ENCODE data around the gene FTCDNL1. TPM values are rescaled to one million over a fixed set of nuclear protein-coding genes. Genes with fewer than 3 reads are reported as not detected.

The FTCDNL1 gene
- total and polyA plus RNA-seq, 9 of the 15 experiments (the other 6 are each of a cell fraction or from before 2014, with no cell fraction given), result 0.13 to 0.58 (median 0.32) TPM

DNA sequence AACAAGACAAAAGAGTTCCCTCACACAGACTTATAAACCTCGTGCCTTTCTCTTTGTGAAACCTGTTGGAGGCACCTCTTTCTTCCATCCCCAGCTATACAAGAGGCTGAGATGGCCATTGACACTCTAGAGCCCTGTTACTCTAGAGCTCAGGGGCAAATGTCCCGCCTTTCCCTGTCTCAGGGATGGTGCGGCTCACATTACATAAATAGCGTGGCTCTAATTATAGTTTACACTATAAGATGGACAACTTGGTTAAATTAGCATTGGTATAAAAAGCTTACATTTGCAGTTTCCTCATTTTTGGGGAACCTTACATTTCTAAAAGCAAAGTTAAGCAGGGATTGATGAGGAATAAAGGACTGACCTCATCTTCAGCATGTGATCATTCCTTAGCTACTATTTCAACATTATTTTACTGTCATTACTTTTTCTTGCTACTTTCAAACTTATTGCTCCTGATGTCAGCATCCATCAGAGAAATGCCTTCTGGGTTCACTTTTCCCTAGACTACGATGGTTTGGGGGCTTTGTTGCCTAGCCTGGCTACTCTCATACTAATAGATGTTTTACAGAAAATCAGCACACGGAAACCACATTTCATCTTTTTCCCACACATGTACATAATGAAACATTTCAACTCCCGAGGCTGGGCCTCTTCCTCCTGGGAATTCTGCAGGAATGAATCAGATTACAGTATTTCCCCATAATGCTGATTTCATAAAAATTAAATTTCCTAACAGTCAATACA lies 40.4 kb downstream of the FTCDNL1 start:
- in situ Hi-C loops (cut with MboI), result no loop called here
- TF ChIP-seq POLR2G (IDR thresholded peaks at IDR 0.05; ENCODE audit: low read depth, low read length) (no peak), C11orf30 (IDR thresholded peaks at IDR 0.05; ENCODE audit: low read depth) (no peak), STAG1 (CRISPR knock-in tag; IDR thresholded peaks at IDR 0.05; ENCODE audit: borderline replicate concordance) (no peak), KLF1 (tag; IDR thresholded peaks at IDR 0.05) (no peak), ZFP30 (CRISPR knock-in tag; IDR thresholded peaks at IDR 0.05; ENCODE audit: borderline replicate concordance) (no peak), CBX1 (IDR thresholded peaks at IDR 0.05; ENCODE audit: low read depth) (no peak), ZSCAN32 (CRISPR knock-in tag; IDR thresholded peaks at IDR 0.05) (no peak)
- TF ChIP-seq, protein P1, sequence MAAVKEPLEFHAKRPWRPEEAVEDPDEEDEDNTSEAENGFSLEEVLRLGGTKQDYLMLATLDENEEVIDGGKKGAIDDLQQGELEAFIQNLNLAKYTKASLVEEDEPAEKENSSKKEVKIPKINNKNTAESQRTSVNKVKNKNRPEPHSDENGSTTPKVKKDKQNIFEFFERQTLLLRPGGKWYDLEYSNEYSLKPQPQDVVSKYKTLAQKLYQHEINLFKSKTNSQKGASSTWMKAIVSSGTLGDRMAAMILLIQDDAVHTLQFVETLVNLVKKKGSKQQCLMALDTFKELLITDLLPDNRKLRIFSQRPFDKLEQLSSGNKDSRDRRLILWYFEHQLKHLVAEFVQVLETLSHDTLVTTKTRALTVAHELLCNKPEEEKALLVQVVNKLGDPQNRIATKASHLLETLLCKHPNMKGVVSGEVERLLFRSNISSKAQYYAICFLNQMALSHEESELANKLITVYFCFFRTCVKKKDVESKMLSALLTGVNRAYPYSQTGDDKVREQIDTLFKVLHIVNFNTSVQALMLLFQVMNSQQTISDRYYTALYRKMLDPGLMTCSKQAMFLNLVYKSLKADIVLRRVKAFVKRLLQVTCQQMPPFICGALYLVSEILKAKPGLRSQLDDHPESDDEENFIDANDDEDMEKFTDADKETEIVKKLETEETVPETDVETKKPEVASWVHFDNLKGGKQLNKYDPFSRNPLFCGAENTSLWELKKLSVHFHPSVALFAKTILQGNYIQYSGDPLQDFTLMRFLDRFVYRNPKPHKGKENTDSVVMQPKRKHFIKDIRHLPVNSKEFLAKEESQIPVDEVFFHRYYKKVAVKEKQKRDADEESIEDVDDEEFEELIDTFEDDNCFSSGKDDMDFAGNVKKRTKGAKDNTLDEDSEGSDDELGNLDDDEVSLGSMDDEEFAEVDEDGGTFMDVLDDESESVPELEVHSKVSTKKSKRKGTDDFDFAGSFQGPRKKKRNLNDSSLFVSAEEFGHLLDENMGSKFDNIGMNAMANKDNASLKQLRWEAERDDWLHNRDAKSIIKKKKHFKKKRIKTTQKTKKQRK (IDR thresholded peaks at IDR 0.05; ENCODE audit: borderline replicate concordance, low read depth, low read length), result no peak
- TF ChIP-seq, protein P2, sequence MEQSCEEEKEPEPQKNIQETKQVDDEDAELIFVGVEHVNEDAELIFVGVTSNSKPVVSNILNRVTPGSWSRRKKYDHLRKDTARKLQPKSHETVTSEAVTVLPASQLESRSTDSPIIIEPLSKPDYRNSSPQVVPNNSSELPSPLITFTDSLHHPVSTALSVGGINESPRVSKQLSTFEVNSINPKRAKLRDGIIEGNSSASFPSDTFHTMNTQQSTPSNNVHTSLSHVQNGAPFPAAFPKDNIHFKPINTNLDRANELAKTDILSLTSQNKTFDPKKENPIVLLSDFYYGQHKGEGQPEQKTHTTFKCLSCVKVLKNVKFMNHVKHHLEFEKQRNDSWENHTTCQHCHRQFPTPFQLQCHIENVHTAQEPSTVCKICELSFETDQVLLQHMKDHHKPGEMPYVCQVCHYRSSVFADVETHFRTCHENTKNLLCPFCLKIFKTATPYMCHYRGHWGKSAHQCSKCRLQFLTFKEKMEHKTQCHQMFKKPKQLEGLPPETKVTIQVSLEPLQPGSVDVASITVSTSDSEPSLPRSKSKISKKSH (CRISPR knock-in tag; IDR thresholded peaks at IDR 0.05), result no peak
- TF ChIP-seq, protein P3, sequence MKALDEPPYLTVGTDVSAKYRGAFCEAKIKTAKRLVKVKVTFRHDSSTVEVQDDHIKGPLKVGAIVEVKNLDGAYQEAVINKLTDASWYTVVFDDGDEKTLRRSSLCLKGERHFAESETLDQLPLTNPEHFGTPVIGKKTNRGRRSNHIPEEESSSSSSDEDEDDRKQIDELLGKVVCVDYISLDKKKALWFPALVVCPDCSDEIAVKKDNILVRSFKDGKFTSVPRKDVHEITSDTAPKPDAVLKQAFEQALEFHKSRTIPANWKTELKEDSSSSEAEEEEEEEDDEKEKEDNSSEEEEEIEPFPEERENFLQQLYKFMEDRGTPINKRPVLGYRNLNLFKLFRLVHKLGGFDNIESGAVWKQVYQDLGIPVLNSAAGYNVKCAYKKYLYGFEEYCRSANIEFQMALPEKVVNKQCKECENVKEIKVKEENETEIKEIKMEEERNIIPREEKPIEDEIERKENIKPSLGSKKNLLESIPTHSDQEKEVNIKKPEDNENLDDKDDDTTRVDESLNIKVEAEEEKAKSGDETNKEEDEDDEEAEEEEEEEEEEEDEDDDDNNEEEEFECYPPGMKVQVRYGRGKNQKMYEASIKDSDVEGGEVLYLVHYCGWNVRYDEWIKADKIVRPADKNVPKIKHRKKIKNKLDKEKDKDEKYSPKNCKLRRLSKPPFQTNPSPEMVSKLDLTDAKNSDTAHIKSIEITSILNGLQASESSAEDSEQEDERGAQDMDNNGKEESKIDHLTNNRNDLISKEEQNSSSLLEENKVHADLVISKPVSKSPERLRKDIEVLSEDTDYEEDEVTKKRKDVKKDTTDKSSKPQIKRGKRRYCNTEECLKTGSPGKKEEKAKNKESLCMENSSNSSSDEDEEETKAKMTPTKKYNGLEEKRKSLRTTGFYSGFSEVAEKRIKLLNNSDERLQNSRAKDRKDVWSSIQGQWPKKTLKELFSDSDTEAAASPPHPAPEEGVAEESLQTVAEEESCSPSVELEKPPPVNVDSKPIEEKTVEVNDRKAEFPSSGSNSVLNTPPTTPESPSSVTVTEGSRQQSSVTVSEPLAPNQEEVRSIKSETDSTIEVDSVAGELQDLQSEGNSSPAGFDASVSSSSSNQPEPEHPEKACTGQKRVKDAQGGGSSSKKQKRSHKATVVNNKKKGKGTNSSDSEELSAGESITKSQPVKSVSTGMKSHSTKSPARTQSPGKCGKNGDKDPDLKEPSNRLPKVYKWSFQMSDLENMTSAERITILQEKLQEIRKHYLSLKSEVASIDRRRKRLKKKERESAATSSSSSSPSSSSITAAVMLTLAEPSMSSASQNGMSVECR (CRISPR knock-in tag; IDR thresholded peaks at IDR 0.05), result no peak
- TF ChIP-seq, protein P4, sequence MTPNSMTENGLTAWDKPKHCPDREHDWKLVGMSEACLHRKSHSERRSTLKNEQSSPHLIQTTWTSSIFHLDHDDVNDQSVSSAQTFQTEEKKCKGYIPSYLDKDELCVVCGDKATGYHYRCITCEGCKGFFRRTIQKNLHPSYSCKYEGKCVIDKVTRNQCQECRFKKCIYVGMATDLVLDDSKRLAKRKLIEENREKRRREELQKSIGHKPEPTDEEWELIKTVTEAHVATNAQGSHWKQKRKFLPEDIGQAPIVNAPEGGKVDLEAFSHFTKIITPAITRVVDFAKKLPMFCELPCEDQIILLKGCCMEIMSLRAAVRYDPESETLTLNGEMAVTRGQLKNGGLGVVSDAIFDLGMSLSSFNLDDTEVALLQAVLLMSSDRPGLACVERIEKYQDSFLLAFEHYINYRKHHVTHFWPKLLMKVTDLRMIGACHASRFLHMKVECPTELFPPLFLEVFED (CRISPR knock-in tag; conservative IDR thresholded peaks at IDR 0.05), result no peak

More for the DNA sequence above, 40.4 kb downstream of the FTCDNL1 start:
- Histone ChIP-seq H2AFZ (ENCODE audit: low read depth, low read length) (no peak overlapping the region), H3K4me3 (no peak overlapping the region), H3K79me2 (ENCODE audit: control insufficient read depth, insufficient read depth, low read length) (no peaks in the 10 kb centered on the region), H3K4me2 (ENCODE audit: insufficient read depth, low read length) (no peak overlapping the region), H3K9ac (ENCODE audit: insufficient read depth in 1 of 2, low read depth in 2 of 2, low read length in 2 of 2) (no peak overlapping the region), H3K4me1 (replicated peaks in 1 of 2; ENCODE audit: control insufficient read depth in 2 of 2, insufficient read depth in 2 of 2, low read length in 2 of 2) (no peaks in the 10 kb centered on the region), H4K20me1 (replicated peaks; ENCODE audit: control insufficient read depth, insufficient read depth, low read length) (no peaks in the 10 kb centered on the region), H3K9me3 (replicated peaks; ENCODE audit: control insufficient read depth, insufficient read depth, low read depth, low read length) (no peaks in the 10 kb centered on the region), H3K27me3 (ENCODE audit: control insufficient read depth in 2 of 2, insufficient read depth in 2 of 2, low read length in 2 of 2) (peaks cover 0 to 2% of the 10 kb centered on the region in 2 experiments; a peak in 1 of 5 replicates), H3K36me3 (ENCODE audit: control insufficient read depth, insufficient read depth, low read length) (no peaks in the 10 kb centered on the region), H3K27ac (ENCODE audit: extremely low read depth, low read depth, low read length) (no peak overlapping the region), H3K9me1 (ENCODE audit: control insufficient read depth, insufficient read depth, low read length) (no peaks in the 10 kb centered on the region)
- WGBS (ENCODE audit: insufficient coverage, low coverage, missing lambda C conversion rate), result 0% methylated on average over 7 of the region's 7 CpGs
- ATAC-seq (no peak), DNase-seq (ENCODE audit: extremely low read depth in 1 of 4, low spot score in 3 of 4) (no peak), FAIRE-seq (no peak)
- intact Hi-C loops (cut with micrococcal nuclease), result no loop called here
- ChIA-PET CTCF (ENCODE audit: low intra/inter-chr PET ratio) (no interaction called here), POLR2A (no interaction called here)
- no TSS peak for BruUV-seq (replicated peaks)

Measured in K562 (cell line).